C4-2B (cell line): Measurements from ENCODE around the gene CFAP77.

Source experiments
- CTCF ChIP-seq: fragments of 450-650 bp; conservative IDR thresholded peaks from 2 replicates; pipeline ENCODE4 v1.5.1; 2017; ENCODE audit warnings: mild to moderate bottlenecking
- ZFX ChIP-seq: fragments of 450-650 bp; IDR thresholded peaks from 2 replicates; pipeline ENCODE4 v1.6.1; 2017

- TF ChIP-seq CTCF (no peak), ZFX (no peak)
Observed at GRCh38 chr9:132506977-132507669, 97.1 kb downstream of the CFAP77 start.
